Subcutaneous abdominal adipose tissue (tissue), 5 donors: ENCODE measurements around the gene JAK1.

ENCODE experiments used
- H3K27ac ChIP-seq: one replicate; pipeline ENCODE4 v1.7.0; 2013; ENCODE audit warnings: low read depth, mild to moderate bottlenecking, inconsistent platforms, low read length, moderate library complexity
- H3K27me3 ChIP-seq, 5 donors: one replicate each; pipeline ENCODE4 v1.7.0; 2013; ENCODE audit warnings: low read length in 5 of 5, inconsistent platforms in 1 of 5; ENCODE audit not compliant: control insufficient read depth in 5 of 5, insufficient read depth in 4 of 5
- H3K36me3 ChIP-seq, 5 donors: one replicate each; pipeline ENCODE4 v1.7.0; 2013; ENCODE audit warnings: low read length in 5 of 5; ENCODE audit not compliant: control insufficient read depth in 5 of 5, insufficient read depth in 5 of 5
- H3K4me1 ChIP-seq, 5 donors: one replicate each; pipeline ENCODE4 v1.7.0; 2013; ENCODE audit warnings: low read length in 5 of 5, mild to moderate bottlenecking in 3 of 5, moderate library complexity in 1 of 5; ENCODE audit not compliant: control insufficient read depth in 5 of 5, insufficient read depth in 5 of 5
- H3K4me3 ChIP-seq, 5 donors: one replicate each; pipeline ENCODE4 v1.7.0; 2013; ENCODE audit warnings: low read length in 5 of 5, low read depth in 1 of 5
- H3K9ac ChIP-seq, 5 donors: one replicate each; pipeline ENCODE4 v1.7.0; 2013; ENCODE audit warnings: low read length in 5 of 5, mild to moderate bottlenecking in 4 of 5, moderate library complexity in 3 of 5
- H3K9me3 ChIP-seq, 5 donors: one replicate each; pipeline ENCODE4 v1.7.0; 2013; ENCODE audit warnings: low read length in 5 of 5; ENCODE audit not compliant: control insufficient read depth in 5 of 5
- donor health status: healthy.
- donor health status: healthy.
- donor health status: healthy.
- donor health status: healthy.
- donor health status: healthy.

The JAK1 gene

DNA sequence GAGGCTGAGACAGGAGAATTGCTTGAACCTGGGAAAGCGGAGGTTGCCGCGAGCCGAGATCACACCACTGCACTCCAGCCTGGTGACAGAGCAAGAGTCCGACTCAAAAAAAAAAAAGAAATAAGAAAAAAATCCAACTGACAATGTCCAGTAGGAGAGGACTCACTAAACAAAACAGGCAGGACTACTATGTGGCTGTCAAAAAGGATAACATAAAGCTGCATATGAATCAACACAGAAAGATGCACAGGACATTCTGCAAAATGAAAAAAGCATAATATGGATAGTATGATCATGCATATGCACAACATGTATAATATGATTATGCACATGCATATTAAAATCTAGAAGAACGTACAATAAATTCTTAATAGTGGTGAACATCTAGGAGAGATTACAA lies 80.7 kb downstream of the JAK1 start:
- Histone ChIP-seq H3K36me3 (peaks cover 8 to 36% (median 16%) of the 10 kb centered on the region in 5 donors), H3K27ac (no peak overlapping the region), H3K4me3 (no peak overlapping the region), H3K9ac (no peak overlapping the region), H3K27me3 (no peaks in the 10 kb centered on the region), H3K9me3 (no peaks in the 10 kb centered on the region), H3K4me1 (peaks cover 0 to 26% (median 12%) of the 10 kb centered on the region in 5 donors)

DNA sequence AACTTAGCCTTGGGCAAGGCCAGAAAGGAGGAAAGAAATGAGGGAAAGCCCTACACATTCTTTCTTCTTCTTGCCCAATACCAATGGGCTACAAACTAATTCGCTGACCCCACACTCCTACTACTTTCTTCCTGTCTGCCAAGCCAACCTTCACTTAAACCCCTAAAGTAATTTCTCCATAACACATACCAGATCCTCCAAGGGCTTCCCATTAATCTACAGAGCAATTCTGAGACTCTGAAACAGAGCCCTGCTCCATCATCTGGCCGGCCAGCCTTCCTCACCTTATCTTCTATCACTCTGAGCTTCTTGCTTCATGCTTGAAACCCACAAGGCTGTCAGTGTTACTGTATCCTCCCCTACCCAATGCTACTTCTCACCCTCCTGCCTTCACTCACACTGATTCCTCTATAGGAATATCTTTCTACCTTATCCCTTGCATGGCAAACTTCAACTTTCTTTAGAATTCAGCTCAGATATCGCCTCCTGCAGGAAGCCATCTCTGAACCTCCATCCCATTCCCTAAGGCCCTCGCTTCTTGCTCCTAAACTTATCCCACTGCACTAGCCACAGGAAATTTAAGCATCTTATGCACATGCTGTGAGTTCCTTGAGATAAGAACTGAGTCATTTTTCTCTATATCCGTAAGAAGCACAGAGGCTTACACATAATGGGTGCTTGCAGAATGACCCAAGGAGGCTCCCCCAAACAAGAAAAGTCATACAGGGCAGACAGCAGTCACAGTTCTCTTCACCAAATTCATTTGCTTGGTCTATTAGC lies 81.9 kb downstream of the JAK1 start:
- H3K9ac ChIP-seq = no peak overlapping the region
- no peaks in the 10 kb centered on the region for H3K27me3 ChIP-seq
- no peaks in the 10 kb centered on the region for H3K9me3 ChIP-seq
- peaks cover 8 to 39% (median 16%) of the 10 kb centered on the region in 5 donors for H3K36me3 ChIP-seq
- H3K27ac ChIP-seq = no peak overlapping the region
- no peak overlapping the region for H3K4me3 ChIP-seq
- H3K4me1 ChIP-seq = peaks cover 0 to 15% (median 8%) of the 10 kb centered on the region in 5 donors

DNA sequence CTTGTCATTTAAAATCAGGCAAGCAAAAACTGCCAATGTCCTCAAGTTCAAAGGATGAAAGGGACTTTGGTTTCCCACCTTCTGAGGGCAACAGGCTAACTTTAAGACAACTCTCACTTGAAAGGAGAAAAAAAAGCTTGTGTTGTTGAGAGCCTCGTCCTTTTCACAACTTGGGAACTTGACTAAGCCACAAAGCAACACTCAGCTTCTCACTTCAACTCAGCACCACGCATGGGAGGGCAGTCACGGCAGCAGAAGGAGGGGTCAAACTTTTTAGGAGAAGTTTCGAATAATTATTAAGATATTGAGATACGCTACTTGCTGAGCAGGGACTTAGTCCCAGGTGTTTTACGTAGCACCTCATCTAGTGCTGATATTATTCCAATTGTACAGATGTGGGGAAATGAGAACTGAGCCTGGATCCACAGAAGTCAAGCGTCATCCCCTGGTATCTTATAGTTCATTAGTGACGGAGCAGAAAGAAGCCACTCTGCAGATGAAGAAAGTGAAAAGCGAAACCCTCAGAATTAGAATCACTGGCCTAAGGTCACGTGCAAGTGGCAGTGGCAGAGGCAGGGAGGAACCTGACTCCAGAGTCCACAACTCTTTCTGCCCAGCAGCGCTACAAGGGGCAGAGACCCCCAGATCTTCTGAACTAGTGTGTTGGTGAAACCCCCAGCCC lies 83.6 kb downstream of the JAK1 start:
- Histone ChIP-seq H3K4me3 (no peak overlapping the region), H3K9me3 (no peaks in the 10 kb centered on the region), H3K27ac (no peak overlapping the region), H3K36me3 (peaks cover 14 to 52% (median 22%) of the 10 kb centered on the region in 5 donors), H3K27me3 (no peaks in the 10 kb centered on the region), H3K4me1 (peaks cover 0 to 5% (median 3%) of the 10 kb centered on the region in 5 donors), H3K9ac (no peak overlapping the region)

DNA sequence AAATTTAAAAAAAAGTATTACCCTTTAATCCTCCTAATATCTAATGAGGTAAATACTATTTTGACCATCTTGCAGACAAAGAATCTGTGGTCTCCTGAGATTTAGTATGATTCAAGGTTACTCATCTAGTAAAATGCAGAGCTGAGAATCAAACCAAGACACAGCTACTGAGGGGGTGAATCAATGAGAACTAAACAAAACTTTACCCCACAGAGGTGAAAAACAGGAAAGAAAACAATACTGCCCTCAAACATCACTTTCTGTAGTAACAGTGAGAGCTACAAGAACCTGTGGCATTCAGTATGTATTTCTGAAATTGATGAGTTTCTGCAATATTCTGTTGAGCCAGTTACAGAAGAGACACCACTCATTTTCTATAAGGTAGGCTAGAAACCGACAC lies 85.1 kb downstream of the JAK1 start:
- no peaks in the 10 kb centered on the region for H3K27me3 ChIP-seq
- peaks cover 0 to 2% (median under 1%) of the 10 kb centered on the region in 5 donors for H3K4me1 ChIP-seq
- H3K27ac ChIP-seq = no peak overlapping the region
- peaks cover 28 to 65% (median 29%) of the 10 kb centered on the region in 5 donors for H3K36me3 ChIP-seq
- no peak overlapping the region for H3K4me3 ChIP-seq
- H3K9ac ChIP-seq = no peak overlapping the region
- H3K9me3 ChIP-seq = no peaks in the 10 kb centered on the region

DNA sequence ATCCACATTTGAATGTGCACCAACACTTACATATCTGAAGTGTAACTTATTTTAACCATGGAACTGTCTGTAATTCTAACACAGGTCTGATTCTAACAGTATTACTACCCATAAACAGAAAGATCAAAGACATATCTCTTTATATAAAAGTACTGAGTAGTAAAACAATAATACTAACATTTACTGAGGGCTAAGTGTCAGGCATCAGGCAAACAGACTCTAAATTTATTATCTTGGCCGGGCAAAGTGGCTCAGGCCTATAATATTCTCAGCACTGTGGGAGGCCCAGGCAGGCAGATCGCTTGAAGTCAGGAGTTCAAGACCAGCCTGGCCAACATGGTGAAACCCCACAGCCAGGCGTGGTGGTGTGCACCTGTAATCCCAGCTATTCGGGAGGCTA lies 85.9 kb downstream of the JAK1 start:
- no peaks in the 10 kb centered on the region for H3K27me3 ChIP-seq
- no peak overlapping the region for H3K9ac ChIP-seq
- H3K4me1 ChIP-seq = peaks cover 0 to 10% (median 8%) of the 10 kb centered on the region in 5 donors
- H3K27ac ChIP-seq = no peak overlapping the region
- H3K4me3 ChIP-seq = no peak overlapping the region
- no peaks in the 10 kb centered on the region for H3K9me3 ChIP-seq
- H3K36me3 ChIP-seq = peaks cover 29 to 73% (median 37%) of the 10 kb centered on the region in 5 donors

DNA sequence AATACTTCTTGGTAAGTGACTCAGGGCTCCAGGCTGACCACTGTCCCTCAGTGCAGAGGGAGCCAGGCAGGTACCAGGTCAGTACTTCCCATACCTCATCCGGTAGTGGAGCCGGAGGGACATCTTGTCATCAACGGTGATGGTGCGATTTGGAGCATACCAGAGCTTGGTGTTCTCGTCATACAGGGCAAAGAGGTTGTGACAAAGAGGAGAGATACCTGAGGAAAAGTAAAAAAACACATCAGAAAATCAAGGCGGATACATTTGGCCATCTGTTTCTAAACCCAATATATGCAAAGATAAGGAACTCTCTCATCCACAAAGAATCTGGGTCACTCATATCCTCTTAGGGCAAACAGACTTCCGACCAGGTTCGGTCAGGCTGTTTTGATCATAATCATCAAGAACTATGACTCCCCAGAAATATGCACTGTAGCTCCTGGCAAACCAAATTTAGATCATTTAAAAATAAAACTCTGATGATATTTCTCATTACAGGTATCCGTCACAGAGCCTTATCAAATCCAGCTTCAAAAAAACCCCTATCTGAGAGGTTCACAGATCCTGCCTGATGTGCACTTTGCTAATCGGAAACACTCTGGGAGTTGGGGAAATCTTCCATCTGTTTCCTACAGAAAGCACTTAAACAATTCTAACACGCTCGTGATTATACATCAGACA lies 87.3 kb downstream of the JAK1 start:
- Histone ChIP-seq H3K9me3 (no peaks in the 10 kb centered on the region), H3K9ac (no peak overlapping the region), H3K36me3 (peaks cover 26 to 73% (median 49%) of the 10 kb centered on the region in 5 donors), H3K27me3 (no peaks in the 10 kb centered on the region), H3K4me1 (peaks cover 0 to 15% (median 10%) of the 10 kb centered on the region in 5 donors), H3K4me3 (no peak overlapping the region), H3K27ac (peak overlapping the region; percentile 6)

DNA sequence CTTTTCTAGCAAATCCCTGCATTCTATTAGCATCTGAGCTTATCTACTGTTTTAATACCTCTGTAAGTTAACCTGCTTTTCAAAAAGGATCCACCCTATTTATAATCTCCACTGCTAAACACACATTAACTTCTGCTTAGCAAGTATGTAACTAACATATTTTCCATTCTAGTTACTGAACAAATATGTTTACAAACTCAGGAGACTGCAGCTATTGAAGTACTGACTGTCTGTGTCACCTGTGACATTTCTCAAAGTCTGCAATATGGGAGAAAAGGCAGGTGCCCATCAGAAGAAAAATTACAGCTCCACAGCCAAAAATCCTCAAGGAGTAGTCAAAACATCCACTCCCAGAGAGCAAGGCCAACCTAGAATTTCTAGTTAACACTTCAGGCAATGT lies 88.3 kb downstream of the JAK1 start:
- peaks cover 26 to 75% (median 49%) of the 10 kb centered on the region in 5 donors for H3K36me3 ChIP-seq
- no peaks in the 10 kb centered on the region for H3K27me3 ChIP-seq
- peaks cover 0 to 25% (median 17%) of the 10 kb centered on the region in 5 donors for H3K4me1 ChIP-seq
- no peak overlapping the region for H3K27ac ChIP-seq
- no peak overlapping the region for H3K4me3 ChIP-seq
- H3K9ac ChIP-seq = no peak overlapping the region
- H3K9me3 ChIP-seq = no peaks in the 10 kb centered on the region

DNA sequence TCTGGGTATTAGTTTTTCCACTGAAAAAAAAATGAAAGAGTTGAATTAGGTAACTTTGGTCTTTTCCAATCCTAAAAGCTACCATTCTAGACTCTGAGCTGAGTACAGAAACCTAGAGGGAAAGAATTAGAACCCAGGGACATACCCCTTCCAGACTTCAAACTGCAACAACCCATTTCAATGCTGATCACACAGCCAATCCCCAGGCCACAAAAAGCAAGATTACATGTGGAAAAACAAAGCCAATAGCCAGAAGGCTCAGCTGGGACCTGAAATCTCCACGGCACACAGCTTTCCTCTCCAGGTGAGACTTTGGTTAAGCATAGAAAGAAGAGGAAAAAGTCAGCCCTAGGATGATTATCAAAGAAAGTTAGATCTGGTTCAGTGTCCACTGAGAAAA lies 88.8 kb downstream of the JAK1 start:
- Histone ChIP-seq H3K9ac (no peak overlapping the region), H3K9me3 (no peaks in the 10 kb centered on the region), H3K4me3 (no peak overlapping the region), H3K4me1 (peaks cover 0 to 29% (median 20%) of the 10 kb centered on the region in 5 donors), H3K27ac (no peak overlapping the region), H3K36me3 (peaks cover 26 to 75% (median 48%) of the 10 kb centered on the region in 5 donors), H3K27me3 (no peaks in the 10 kb centered on the region)

DNA sequence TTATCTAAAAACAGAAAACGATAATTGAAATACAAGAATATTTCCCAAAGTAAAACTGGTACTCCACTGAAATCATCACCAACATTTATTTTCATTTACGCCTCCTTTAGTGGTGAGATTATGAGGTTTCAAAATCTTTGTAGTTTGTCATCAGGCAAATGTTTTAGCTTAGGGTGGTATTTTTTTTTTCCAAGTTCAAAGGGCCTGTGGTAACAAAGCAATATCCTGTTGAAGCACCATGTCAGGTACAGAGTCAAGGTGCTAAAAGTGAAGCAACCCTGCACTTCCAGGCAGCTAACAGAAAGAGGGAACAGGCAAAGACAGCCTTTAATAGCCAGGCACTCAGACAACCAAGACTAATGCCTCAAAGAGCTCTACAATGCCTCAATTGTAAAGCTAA lies 89.2 kb downstream of the JAK1 start:
- Histone ChIP-seq H3K27me3 (no peaks in the 10 kb centered on the region), H3K36me3 (peaks cover 24 to 74% (median 49%) of the 10 kb centered on the region in 5 donors), H3K4me3 (no peak overlapping the region), H3K9ac (no peak overlapping the region), H3K27ac (no peak overlapping the region), H3K9me3 (no peaks in the 10 kb centered on the region), H3K4me1 (peaks cover 0 to 29% (median 20%) of the 10 kb centered on the region in 5 donors)

DNA sequence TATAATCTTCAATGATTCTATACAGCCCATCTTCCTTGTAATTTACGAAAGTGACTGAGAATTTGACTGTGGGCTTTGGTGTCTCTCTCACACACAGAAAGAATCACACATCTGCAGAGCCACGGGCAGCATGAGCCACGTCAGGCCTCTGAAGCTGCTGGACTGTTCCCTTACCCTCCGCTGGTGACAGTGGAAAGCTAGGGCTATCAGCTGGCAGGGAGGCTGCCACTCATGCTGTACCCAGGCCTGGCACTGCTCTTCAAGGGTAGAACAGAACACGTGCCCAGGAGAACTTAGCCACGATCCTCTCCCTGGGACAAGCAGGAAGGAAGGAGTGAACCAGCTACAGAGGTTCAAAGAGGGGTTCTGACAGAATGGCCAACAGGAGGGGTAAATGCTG lies 90.7 kb downstream of the JAK1 start:
- Histone ChIP-seq H3K4me3 (no peak overlapping the region), H3K27ac (no peak overlapping the region), H3K4me1 (peaks cover 0 to 33% (median 20%) of the 10 kb centered on the region in 5 donors), H3K9ac (no peak overlapping the region), H3K9me3 (no peaks in the 10 kb centered on the region), H3K36me3 (peaks cover 28 to 75% (median 54%) of the 10 kb centered on the region in 5 donors), H3K27me3 (no peaks in the 10 kb centered on the region)
